Measurements from ENCODE around the gene WWOX.

DNA sequence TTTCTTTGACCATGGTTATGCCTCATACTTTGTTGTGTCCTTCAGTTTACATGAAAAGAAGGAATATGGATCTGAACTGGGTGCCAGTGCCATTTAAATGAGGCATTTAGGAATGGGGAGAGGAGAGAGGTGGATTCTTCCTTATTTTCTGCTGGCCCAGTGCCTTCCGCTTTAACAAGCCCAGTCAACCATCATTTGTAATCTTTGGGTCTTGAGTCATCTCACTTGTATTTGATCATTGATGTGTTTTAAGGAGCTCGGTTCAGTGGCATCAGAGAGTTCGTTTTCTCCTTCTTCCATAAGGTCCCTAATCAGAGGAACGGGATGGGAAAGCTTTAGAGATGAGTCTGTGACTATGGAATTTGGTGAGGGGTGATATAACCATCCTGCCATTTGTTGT lies 334.9 kb downstream of the WWOX start:
- TF ChIP-seq ARNTL (CRISPR knock-in tag; IDR thresholded peaks at IDR 0.05; ENCODE audit: borderline replicate concordance, low read depth): no peak
- TF ChIP-seq, protein P1, sequence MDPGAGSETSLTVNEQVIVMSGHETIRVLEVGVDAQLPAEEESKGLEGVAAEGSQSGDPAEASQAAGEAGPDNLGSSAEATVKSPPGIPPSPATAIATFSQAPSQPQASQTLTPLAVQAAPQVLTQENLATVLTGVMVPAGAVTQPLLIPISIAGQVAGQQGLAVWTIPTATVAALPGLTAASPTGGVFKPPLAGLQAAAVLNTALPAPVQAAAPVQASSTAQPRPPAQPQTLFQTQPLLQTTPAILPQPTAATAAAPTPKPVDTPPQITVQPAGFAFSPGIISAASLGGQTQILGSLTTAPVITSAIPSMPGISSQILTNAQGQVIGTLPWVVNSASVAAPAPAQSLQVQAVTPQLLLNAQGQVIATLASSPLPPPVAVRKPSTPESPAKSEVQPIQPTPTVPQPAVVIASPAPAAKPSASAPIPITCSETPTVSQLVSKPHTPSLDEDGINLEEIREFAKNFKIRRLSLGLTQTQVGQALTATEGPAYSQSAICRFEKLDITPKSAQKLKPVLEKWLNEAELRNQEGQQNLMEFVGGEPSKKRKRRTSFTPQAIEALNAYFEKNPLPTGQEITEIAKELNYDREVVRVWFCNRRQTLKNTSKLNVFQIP (CRISPR knock-in tag; IDR thresholded peaks at IDR 0.05; ENCODE audit: borderline replicate concordance, low read depth): no peak
- no peak for TF ChIP-seq ZC3H10 (CRISPR knock-in tag; IDR thresholded peaks at IDR 0.05)
- TF ChIP-seq, protein P2, sequence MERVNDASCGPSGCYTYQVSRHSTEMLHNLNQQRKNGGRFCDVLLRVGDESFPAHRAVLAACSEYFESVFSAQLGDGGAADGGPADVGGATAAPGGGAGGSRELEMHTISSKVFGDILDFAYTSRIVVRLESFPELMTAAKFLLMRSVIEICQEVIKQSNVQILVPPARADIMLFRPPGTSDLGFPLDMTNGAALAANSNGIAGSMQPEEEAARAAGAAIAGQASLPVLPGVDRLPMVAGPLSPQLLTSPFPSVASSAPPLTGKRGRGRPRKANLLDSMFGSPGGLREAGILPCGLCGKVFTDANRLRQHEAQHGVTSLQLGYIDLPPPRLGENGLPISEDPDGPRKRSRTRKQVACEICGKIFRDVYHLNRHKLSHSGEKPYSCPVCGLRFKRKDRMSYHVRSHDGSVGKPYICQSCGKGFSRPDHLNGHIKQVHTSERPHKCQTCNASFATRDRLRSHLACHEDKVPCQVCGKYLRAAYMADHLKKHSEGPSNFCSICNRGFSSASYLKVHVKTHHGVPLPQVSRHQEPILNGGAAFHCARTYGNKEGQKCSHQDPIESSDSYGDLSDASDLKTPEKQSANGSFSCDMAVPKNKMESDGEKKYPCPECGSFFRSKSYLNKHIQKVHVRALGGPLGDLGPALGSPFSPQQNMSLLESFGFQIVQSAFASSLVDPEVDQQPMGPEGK (CRISPR knock-in tag; IDR thresholded peaks at IDR 0.05; ENCODE audit: borderline replicate concordance): no peak
- TF ChIP-seq ZFP3 (CRISPR knock-in tag; IDR thresholded peaks at IDR 0.05): no peak
- TF ChIP-seq, protein P3, sequence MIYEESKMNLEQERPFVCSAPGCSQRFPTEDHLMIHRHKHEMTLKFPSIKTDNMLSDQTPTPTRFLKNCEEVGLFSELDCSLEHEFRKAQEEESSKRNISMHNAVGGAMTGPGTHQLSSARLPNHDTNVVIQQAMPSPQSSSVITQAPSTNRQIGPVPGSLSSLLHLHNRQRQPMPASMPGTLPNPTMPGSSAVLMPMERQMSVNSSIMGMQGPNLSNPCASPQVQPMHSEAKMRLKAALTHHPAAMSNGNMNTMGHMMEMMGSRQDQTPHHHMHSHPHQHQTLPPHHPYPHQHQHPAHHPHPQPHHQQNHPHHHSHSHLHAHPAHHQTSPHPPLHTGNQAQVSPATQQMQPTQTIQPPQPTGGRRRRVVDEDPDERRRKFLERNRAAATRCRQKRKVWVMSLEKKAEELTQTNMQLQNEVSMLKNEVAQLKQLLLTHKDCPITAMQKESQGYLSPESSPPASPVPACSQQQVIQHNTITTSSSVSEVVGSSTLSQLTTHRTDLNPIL (CRISPR knock-in tag; IDR thresholded peaks at IDR 0.05; ENCODE audit: low read depth): no peak
- TF ChIP-seq GLIS3 (CRISPR knock-in tag; IDR thresholded peaks at IDR 0.05): no peak
- no peak for TF ChIP-seq ZFP30 (CRISPR knock-in tag; IDR thresholded peaks at IDR 0.05)
- no peak for TF ChIP-seq PPARA (CRISPR knock-in tag; IDR thresholded peaks at IDR 0.05; ENCODE audit: borderline replicate concordance)
- no peak for TF ChIP-seq ZNF8 (CRISPR knock-in tag; IDR thresholded peaks at IDR 0.05)
- no peak for TF ChIP-seq ISL1 (CRISPR knock-in tag; IDR thresholded peaks at IDR 0.05)
- no peak for TF ChIP-seq CSDC2 (CRISPR knock-in tag; IDR thresholded peaks at IDR 0.05)

Measured in SK-N-SH treated with all-trans-retinoic acid at 6 μM for 48 hours (cell line).